ENCODE data around the gene CGRRF1.

Gene CGRRF1, protein sequence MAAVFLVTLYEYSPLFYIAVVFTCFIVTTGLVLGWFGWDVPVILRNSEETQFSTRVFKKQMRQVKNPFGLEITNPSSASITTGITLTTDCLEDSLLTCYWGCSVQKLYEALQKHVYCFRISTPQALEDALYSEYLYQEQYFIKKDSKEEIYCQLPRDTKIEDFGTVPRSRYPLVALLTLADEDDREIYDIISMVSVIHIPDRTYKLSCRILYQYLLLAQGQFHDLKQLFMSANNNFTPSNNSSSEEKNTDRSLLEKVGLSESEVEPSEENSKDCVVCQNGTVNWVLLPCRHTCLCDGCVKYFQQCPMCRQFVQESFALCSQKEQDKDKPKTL

DNA sequence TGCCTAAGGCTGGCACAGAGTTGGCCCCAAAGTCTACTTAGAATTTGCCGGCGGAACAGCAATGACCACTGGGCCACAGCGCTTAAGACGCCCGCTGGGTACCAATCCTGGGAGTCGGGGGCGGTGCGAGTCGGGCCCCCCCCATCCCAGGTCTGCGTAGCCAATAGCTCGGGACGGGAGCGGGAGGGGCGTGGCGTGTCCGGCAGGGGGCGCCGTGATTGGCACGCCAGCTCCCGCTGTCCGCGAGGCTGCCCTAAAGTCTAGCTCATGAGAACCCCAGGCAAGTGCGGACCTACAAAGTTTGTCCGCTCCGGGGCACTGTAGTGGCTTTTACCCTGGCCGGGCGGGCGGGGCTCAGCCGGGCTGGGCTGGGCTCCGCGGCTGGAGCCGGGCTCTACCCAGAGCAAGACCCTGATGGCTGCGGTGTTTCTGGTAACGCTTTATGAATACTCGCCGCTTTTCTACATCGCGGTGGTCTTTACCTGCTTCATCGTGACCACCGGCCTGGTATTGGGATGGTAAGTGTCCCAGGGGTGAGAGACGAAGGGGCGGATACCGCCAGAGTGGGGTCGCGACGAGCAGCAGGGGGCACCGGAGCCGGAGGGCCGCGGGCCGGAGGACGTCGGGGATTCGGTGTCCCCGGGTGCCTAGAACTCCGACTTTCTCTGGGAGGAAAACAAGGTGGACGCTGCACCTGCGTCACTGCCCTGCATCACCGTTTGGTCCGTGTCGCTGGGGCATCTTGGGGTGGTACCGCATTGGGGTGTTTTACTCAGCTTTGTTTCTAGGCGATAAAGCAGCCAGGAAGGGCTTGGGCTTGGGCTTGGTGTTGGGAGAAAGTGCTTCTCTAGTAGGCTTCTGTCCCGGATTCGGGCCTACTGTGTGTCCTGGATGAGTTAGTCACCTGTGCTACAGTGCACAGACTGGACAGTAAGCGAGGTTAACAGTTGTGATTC lies at the start of gene CGRRF1:
Gene CGRRF1 (plus strand): TSS at position 361 of the 956 bp plus-strand sequence. CDS start 54 bp downstream, at position 415.
- no peak for FAIRE-seq

DNA sequence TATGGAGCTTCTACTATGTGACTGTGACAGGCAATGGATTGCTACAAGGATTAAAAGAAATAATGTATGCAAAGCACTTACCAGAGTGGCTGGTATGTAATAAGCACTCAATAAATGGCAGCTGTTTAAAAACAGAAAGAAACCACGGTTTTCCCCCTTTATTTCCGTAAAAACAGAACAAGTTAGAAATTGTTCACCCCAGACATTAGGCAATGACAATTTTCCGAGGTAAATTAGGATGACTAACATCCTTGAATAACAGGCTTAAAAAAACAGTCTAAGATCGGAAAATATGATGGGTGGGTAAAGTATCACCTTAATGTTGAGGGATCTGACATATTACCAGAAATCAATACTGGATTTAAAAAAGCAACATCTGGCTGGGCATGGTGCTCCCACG lies 47.7 kb upstream of the CGRRF1 start:
- no peak for FAIRE-seq

DNA sequence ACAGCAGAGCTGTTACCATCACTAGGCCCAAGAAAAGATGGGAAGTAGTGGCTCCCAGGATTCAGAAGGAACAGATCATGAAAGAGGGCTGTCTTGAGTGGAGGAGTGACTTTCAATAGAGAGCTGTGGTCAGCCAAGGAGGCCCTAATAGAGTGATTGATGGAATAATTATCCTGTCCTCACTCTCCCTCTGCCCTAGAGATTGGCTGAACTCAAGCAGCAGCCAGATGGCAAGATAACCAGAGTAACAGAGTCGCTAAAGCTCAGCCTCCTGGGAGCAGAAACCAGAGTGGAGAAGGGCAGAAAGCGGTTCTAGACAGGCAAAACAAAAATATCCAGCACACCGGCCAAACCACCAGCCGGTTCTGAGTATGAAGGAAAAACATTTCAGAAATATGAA lies 44.1 kb upstream of the CGRRF1 start:
- no peak for FAIRE-seq

DNA sequence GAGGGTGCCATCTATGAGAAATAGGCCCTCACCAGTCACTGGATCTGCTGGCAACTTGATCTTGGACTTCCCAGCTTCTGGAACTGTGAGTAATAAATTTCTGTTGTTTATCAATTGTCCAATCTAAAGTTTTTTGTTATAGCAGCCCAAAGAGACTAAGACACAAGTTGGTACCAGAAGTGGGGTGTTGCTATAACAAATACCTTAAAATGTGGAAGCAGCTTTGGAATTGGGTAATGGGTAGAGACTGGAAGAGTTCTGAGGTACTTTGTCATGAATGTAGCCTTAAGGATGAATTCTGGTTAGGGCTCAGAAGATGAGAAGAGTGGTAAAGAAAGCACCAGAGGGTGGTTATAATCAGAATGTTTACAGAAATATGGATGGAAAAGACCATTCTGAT lies 42.4 kb upstream of the CGRRF1 start:
- FAIRE-seq: no peak

DNA sequence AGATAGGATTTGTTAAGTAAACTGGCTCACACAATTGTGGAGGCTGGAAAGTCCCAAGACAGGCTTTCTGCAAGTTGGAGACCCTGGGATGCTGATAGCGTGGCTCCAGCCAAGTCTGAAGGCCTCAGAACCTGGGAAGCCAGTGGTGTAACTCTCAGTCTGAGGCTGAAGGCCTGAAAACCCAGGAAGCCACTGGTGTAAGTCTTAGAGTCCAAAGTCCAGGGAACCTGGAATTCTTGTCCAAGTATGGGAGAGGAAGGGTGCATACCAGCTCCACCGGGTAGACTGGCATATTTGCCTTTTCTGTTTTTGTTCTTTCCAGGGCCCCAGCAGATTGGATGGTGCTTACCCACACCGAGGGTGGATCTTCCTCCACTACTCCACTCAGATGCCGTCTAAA lies 39.0 kb upstream of the CGRRF1 start:
- FAIRE-seq: no peak

DNA sequence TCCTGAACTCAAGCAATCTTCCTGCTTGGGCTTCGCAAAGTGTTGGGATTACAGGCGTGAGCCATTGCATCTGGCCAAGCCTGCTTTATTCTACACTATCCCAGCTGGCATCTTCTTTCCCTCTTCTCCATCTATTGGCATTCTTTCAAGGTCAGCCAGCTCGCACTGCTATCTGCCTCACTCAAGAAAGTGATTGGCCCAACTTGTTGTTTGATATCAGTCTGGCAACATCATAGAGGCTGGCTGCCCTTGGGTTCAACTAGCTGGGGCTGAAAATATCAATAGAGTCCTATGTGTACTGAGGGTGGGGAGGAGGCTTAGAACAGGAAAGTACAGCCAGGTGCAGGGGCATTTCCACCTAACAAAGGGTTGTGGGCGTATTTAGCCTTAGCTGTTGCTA lies 38.1 kb upstream of the CGRRF1 start:
- no peak for FAIRE-seq

DNA sequence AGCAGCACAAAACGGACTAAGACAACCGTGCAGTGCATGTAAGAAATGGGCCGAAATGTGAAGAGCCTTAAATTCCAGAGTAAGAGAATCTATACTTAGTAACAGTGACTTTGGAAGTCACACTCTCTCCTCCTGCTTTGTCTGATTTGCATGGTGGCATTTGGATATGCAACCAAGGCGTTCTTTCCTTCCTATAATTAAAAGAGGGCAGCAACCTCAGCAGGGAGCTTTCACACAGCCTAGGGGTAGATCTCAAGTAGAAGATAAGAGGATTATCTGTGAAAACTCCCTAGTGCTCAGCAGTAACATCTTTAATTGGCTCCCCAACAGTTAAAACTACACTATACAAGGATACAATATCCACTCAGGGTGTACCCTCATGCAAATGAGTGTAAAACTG lies 37.4 kb upstream of the CGRRF1 start:
- no peak for FAIRE-seq

DNA sequence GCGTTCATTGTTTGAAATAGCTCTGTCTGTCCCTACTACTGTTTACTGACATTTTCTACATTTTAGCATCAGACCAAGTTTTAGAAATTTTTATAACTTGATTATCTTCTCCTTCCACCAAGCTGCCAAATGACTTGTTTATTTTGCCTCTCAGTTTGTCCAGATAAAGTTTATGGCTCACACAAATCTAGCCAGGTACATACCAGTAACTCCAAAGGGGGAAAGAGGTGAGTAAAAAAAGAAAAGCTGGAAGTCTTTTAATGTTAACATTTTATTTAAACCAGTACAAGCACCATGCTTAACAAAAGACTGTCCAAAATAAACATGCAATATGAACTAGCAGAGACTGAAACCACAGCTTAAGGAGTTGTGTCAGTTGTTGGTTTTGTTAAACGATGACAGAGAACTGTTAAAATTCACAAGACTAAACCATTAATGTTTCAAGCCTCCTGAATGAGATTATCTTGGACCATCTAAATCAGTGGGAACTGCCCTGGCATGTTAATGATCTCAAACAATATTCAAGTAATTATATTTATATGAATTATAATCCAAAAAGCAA lies 35.4 kb upstream of the CGRRF1 start:
- peak; percentile 38 for FAIRE-seq

DNA sequence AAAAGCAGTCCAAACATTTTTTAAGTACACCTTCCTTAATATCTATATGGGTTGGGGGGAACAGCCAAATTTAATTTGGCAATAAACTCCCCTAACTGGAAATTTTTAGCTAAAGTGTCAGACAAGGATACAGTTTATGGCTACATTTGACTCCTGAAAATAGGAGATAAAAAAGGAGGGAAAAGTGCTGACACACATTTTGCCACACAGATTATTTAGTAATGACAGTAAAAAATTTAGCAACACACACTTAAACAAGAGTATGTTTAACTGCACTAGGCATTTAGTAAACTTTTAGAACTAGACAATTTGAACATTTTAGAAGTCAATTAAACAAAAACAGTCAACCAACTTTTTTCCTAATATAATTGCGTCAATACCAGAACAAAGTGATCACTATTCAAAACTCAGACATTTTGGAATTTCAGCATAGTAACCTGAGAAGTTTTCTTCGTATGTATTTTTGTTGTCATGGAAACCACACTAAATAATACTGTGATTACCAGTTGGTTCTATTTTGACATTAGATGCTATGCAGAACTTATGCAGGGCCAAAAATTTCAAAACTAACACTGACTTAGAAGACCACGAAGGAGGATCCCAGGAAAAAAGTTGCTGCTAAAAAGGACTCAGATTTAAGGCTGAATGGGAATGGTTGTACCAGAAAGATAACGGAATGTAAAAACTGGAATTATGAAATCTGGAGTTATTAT lies 34.4 kb upstream of the CGRRF1 start:
- no peak for FAIRE-seq

DNA sequence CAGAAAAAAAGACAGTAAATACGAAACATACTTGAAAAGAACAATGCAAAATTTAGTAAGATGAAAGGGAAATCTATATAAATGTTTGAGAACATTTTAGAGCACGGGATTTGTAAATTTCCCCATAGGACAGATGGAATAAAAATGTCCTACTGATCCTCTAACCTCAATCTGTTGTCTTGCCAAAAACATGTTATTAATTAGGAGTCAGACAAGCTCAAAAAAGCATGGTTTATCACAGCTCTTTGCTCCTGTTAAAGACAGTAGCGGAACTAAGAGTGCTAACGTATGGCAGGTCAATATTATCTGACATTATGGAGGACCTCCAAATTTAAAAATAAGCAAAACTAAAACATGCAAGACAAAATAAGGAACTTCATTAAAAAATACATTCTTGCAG lies 33.8 kb upstream of the CGRRF1 start:
- FAIRE-seq: no peak

DNA sequence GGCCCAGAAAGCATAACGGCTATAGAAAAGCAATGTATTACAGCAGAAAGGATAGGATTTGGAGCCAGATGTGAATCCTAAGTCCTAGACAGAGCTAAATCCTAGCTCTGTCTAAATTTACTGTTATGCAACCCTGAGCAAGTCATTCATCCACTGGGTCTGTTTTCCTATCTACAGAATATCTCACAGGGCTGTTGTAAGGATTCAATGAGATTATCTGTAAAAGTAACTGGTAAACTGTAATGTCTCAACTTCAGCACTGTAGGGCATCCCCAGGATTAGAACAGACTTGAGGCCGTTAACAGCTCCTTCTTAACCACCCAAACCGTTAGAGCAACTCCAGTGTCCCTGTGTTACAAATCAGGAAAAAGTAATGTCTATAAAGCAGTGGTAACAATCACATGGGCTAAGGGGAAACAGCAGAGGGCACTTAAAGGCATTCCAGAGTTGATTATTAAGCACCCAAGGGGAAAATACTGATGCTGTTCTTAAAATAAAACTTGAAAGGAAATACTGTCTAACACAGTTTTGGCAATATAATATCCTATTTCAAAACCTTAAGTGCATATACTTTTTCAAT lies 31.0 kb upstream of the CGRRF1 start:
- FAIRE-seq: no peak

DNA sequence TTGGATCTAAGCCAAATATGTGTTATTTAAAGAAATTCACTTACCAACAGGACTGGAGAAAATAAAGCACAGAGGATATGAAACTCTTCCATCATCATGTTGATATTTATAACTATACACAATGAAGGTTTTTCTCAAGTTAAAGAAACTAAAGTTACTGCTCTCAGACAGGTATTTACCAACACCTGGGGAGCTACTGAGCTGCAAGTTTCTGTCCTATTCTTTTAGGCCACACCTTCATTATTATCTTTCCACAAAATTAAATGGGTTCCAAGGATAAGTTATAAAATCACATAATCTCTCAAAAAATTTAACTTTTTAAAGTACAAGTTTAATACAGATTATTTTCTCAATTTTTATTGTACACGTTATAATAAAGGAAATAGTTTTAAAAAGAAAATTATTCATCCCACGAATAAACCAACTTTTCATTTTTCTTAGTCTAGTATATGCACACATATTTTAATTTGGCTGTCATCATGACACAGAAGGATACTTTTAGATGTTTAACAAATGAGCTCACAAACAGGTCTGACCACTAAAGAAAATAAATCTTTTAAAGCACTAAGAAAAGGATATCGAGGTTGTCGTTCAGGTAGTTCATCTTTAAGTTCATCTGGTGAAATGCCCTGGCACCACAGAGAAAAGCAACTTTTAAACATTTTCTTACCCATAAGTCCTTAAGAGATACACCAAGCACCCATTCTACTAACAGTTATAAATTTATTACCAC lies 28.7 kb upstream of the CGRRF1 start:
- no peak for FAIRE-seq

DNA sequence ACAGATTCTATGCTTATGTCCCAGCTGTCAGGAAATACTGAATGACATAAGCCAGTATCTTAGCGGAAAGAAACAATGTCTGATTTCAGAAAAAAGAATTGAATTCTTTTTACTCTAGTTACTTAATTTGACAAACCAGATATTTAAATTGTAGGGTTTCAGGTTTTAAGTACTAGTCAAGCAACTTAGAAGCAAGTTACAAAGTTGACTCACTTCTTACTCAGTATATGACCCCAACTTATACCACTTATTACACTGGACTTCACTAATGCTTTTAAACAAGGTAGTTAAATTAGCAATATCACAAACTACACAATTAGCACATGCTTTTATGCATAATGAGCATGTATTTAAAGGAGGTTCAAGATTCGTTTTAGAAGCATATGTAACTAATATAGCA lies 28.0 kb upstream of the CGRRF1 start:
- peak; percentile 17 for FAIRE-seq

DNA sequence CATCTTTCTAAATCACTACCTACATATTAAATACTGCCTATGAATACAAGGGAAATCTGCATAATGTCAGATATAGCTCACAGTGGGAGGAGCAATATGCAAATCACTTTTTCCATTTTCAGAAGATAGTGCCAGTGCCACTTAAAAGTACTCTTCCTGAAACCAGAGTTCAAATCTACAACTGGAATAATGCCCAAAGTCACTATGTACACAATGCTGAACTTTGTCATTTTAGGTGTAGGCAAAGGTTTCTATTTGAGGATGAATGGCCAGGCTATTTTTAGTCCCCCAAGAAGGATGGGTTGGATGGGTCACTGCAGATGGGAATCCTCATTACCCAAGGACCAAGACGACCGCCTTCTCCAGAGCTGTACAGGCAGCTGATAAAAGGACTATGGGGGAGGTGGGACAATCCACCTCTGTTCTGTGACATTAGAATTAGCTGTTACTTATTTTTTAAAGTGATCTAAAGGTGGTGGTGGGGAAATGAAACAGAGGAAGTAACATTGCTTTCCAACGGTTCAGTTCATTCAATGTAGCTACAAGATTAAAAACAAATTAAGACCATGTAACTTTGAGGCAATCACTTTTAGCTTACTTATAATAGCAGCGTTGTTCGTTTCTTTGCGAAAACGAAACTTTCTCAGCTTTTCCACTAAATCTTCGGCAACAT lies 26.5 kb upstream of the CGRRF1 start:
- FAIRE-seq: no peak

DNA sequence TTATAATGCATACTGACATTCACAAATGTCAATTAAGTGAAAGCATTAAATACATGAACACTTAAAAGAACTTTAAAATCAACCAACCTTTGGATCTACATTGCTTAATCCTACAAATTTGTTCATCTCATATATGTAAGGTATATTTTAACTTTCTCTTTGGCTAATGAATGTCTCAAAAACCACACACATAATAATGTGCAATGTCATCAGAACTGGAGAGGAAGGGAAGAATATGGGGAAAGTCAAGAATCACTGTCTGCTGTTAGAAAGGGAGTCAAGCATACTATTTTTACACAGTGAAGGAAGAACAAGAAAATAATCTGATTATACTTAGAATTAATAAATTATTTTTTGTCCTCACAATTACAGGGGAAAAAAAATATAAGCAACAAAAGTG lies 25.9 kb upstream of the CGRRF1 start:
- peak; percentile 88 for FAIRE-seq

DNA sequence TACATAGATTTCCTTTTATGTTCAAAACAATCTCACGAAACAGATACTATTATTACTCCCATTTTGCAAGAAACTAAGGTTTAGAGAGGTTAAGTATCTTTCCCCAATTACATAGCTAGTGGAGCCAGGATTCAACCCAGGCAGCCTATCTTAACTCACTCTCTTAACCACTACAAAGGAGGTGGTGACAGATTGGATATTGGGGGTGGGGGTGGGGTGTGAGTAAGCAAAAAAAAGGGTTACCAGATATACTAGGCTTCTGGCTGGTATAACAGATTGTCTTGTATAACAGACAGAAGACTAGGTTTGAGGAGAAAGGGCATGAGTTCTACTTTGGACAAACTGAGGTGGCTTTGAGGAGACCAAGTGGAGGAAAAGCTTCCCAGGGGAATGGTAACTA lies 23.0 kb upstream of the CGRRF1 start:
- no peak for FAIRE-seq

DNA sequence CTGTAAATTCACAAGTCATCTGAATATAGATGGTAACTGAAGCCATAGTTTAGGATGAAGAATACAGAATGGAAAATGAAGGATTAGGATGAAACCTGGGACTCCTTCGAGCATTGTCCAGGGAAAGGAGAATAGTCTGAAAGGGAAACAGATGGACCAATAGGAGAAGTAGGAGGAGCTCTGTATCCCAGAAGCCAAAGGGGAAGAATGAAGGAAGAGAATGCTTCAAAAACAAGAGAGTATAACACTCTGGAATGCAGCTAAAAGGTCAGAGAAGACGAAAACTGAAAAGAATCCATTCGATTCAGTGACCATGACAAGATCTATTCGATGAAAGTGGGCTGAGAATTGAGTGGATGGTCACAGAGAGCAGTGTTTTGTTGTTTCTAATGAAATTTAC lies 21.9 kb upstream of the CGRRF1 start:
- FAIRE-seq: no peak

DNA sequence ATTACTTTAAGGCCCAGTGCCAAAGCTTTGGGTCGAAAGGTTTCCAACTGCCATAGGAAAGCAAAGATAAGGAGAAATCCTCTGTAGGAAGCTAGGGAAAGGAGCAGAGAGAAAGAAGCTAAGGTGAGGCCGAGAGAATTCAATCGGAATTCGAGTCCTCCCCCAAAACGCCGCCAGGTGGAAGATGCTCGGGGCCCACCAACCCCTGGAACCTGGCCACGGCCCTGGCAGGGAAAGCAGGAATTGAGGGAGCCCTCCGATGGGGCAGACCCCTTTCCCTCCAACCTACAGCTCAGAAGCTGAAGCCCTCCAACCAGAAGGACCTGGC lies 21.4 kb upstream of the CGRRF1 start:
- no peak for FAIRE-seq

DNA sequence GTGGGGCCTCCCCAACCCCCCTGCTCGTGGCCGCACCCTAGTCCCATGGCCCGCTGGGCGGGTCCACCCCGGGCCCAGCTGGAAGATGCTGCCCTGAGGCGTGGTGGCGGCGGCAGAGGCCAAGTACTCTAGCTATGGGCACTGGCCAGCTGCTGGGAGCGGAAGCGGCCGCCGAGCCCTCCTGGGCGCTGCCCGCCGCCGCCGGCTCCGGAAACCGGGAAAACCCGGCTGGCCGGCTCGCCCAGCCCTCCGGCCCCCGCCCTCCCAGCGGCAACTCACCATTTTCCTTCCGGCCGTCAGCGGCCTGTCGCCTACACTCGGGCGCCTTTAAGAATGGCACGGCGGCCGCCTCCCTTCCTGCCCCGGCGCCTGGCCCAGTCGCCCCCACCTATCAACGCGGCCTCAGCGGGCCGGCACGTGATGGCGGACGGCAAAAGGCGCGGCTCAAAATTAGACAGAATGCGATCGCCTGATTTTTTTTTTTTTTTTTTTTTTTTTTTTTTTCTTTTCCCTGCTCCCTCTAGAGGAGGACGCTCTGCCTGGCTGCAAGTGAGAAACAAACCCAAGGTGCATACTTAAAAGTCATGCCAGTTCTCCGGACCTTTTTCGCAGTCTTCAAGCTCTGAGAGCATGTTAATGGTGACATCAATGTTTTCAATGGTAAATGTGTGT lies 20.9 kb upstream of the CGRRF1 start, which contains the start of gene GMFB:
Gene GMFB (minus strand): TSS at position 335 of the 672 bp plus-strand sequence. CDS start 53 bp downstream, at position 282.
- FAIRE-seq: peak; percentile 33

DNA sequence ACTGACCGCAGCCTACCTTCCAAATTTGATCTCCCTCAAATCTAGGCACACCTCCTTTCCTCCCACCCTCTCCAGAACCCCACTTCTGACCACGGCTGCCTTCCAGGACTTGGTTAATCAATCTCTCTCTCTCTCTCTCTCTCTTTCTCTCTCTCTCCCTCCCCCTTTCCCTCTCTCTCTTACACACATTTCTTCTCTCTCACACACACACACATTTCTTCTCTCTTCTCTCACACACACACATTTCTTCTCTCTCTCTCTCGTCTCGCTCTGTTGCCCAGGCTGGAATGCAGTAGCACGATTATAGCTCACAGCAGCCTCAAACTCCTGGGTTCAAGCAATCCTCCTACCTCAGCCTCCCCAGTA lies 20.4 kb upstream of the CGRRF1 start:
- no peak for FAIRE-seq

Measured in islet of Langerhans (tissue), 1 donor.